NCI-H526 treated with DMSO at 0.1 percent for 48 hours (cell line): Measurements from ENCODE around the gene KRT8.
"Not testable (repeated sequence)": the region's sequence is repeated elsewhere in the genome, so short reads cannot be mapped to it uniquely, and the experiment has no call there.

Experiments used
- DNase-seq: peaks from one replicate; lab custom pipeline; 2025; lab: John Stamatoyannopoulos, UW

KRT8 gene

DNA sequence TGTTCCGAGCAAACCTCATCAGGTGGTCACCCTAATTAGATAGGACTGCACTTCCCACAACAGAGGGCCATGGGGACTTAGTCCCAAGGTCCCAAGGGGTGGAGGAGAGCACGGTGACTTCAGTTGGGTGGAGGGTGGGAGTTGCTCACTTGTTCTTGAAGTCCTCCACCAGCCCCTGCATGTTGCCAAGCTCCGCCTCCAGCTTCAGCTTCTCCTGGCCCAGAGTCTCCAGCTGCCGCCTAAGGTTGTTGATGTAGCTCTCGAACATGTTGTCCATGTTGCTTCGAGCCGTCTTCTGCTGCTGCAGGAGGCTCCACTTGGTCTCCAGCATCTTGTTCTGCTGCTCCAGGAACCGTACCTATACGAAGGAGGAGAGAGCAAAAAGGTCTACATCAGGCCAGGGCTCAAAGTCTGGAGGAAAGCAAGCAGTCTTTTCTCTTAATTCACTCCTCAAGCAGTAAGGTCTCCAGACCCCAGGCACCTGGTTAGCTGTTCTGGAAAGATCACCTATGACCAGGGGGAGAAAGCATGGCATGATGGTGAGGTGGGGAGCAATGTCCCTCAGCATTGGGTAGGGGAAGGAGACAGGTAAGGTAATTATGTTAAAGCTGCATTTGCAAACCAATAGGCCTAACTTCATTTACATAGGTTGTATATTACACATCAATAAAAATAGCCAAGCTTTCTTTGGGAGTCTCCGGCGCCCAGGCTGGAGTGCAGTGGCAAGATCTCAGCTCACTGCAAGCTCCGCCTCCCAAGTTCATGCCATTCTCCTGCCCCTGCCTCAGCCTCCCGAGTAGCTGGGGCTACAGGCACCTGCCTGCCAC lies 2.9 kb downstream of the KRT8 start:
- no peak for DNase-seq

GRCh38 chr12:52900896-52901714 lies 3.8 kb downstream of the KRT8 start:
- DNase-seq = no peak

GRCh38 chr12:52900166-52900895 lies 4.5 kb downstream of the KRT8 start:
- no peak for DNase-seq

GRCh38 chr12:52899338-52900035 lies 5.4 kb downstream of the KRT8 start:
- DNase-seq = no peak

DNA sequence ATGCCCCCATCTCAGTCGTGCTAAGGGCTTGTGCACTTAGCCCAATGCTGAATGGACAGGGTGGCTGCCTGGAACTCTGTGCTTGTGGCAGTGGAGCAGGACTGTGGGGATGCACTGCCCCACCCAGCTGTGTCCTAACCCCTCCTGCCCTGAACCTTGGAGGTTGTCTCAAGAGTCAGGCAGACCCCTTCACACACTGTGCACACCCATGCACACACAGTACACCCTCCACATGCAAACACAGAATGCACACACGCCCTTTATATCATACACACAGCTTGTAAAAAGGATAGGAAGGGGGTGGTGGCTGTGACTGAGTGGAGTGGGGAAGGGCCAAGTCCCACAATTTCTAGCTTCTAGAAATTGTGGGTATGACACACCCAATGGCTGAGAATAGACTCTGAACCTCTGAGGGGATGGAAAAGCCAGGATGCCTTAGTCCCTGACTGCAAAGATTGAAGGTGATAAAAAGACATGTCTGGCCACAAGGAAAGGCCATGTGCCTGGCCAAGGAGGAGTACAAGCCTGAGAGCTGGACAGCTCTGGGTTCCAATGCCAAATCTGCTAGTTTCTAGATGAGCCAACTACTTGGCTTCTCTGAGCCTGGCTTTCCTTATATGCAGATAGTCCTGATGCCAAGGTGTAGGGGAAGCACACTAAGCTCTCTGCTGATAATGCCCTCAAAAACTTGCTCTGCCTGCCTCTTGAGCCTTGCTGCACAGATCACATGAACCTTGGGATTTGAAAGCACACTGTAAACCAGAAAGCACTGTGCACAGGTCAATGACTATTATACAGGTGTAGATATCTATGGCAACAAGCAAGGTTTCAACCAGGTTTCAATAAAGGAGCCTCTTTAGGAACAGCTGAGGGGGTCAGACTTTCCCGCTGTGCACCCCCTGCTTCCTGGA lies 8.4 kb downstream of the KRT8 start:
- DNase-seq = no peak

- DNase-seq = no peak
Measured at GRCh38 chr12:52895726-52896189, 9.1 kb downstream of the KRT8 start.

DNA sequence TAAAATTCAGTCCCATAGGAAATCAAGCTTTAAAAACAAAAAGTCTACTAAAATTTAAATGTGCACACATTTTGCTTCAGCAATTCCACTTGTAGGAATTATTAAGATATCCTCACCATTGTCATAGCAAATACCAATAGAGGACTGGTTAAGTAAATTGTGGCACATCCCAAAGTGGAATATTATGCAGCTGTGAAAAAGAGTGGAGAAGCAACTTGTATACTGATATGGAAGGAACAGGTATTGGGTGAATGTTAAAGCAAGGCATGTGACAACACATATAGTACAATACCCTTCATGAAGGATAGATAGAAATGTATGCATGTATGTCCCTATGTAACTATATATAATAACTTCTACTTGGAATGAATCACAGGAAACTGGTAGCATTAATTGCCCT lies 11.9 kb downstream of the KRT8 start:
- no peak for DNase-seq

- DNase-seq = no peak
Measured at GRCh38 chr12:52892207-52892852, 12.5 kb downstream of the KRT8 start.

DNA sequence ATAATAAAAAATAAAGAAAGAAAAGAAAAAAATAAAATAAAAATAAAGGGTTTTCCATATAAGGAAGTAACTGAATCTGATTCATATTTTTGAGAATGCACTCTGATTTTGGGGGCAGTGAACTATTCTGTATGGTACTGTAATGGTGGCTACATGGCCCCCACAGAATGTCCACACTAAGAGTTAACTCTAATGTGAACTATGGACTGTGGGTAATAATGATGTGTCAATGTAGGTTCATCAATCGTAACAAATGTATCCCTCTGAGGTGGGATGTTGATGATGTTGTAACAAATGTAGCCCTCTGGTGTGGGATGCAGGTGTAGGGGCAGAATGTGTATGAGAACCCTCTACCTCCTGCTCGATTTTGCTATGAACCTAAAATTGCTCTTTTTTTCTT lies 13.8 kb downstream of the KRT8 start:
- no peak for DNase-seq

GRCh38 chr12:52890417-52890816 lies 14.5 kb downstream of the KRT8 start:
- no peak for DNase-seq

- no peak for DNase-seq
Measured at GRCh38 chr12:52884526-52885293, 20.2 kb downstream of the KRT8 start.

GRCh38 chr12:52880499-52880898 lies 24.4 kb downstream of the KRT8 start:
- not testable (repeated sequence) for DNase-seq

- peak; percentile 86 for DNase-seq
Measured at GRCh38 chr12:52879394-52880351, 25.2 kb downstream of the KRT8 start.

DNA sequence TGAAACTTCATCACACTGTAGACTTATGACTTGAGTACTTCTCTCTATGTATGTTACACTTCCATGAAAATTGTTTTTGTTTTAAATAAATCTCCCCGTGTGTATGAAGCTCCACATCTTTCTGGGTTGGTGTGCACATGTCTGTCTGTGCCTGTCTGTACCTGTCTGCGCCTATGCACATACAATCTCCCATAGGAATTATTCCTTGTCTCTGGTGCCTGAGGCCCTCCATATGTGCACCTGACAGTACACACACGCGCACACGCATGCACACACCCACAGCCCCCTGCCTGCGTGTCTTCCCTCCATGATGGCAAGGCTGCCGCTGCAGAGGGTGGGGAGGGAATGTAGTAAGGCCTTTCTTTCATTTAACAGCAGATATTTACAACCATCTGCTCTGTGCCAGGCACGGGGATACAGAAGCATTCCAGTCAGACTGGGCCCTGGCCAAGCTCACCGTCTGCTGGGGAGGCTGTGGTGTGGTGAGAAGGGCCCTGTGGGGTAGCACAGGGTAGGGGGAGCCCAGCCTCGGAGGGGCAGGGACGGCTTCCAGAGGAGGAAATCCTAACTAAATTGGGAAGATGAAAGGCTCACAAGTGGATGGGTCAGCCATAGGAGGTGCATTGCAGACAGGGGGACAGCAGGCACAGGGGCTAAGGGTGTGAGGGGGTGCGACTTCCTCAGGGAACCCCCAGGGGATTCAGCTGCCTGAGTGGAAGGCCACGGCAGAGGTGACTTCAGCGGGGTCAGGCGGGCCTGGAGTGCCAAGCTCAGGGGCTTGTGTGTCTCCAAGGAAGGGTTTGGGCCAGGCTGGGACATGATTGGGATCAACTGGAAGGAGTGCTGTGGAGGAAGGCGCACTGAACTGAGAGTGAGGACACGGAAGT lies 26.1 kb downstream of the KRT8 start:
- DNase-seq = no peak

- DNase-seq = no peak
Measured at GRCh38 chr12:52877242-52877641, 27.6 kb downstream of the KRT8 start.

- no peak for DNase-seq
Measured at GRCh38 chr12:52876372-52876771, 28.5 kb downstream of the KRT8 start.
